ENCODE data around the gene ZFP14.
"Not testable (repeated sequence)": the region's sequence is repeated elsewhere in the genome, so short reads cannot be mapped to it uniquely, and the experiment has no call there.

Gene ZFP14

GRCh38 chr19:36331353-36332228, 47.4 kb downstream of the ZFP14 start:
- DNase-seq (ENCODE audit: low read depth), result peak; percentile 26

GRCh38 chr19:36330216-36330615, 48.8 kb downstream of the ZFP14 start:
- no peak for DNase-seq (ENCODE audit: low read depth)

GRCh38 chr19:36329534-36329933, 49.5 kb downstream of the ZFP14 start:
- not testable (repeated sequence) for DNase-seq (ENCODE audit: low read depth)

GRCh38 chr19:36326649-36327048, 52.4 kb downstream of the ZFP14 start:
- not testable (repeated sequence) for DNase-seq (ENCODE audit: low read depth)

GRCh38 chr19:36315164-36315563, 63.8 kb downstream of the ZFP14 start:
- DNase-seq (ENCODE audit: low read depth), result not testable (repeated sequence)

GRCh38 chr19:36314053-36314452, 64.9 kb downstream of the ZFP14 start:
- DNase-seq (ENCODE audit: low read depth), result not testable (repeated sequence)

- not testable (repeated sequence) for DNase-seq (ENCODE audit: low read depth)
These were observed 67.8 kb downstream of the ZFP14 start for GRCh38 chr19:36311098-36311760.

- DNase-seq (ENCODE audit: low read depth), result not testable (repeated sequence)
These were observed 68.5 kb downstream of the ZFP14 start for GRCh38 chr19:36310416-36310990.

GRCh38 chr19:36309759-36310158, 69.2 kb downstream of the ZFP14 start:
- not testable (repeated sequence) for DNase-seq (ENCODE audit: low read depth)

GRCh38 chr19:36309309-36309708, 69.7 kb downstream of the ZFP14 start:
- not testable (repeated sequence) for DNase-seq (ENCODE audit: low read depth)

- DNase-seq (ENCODE audit: low read depth), result not testable (repeated sequence)
These were observed 86.7 kb downstream of the ZFP14 start for GRCh38 chr19:36292317-36292716.
